Midbrain (tissue), 1 donor: ENCODE measurements around the gene PALLD.
"Not testable (repeated sequence)": the region's sequence is repeated elsewhere in the genome, so short reads cannot be mapped to it uniquely, and the experiment has no call there.

Experiments used
- DNase-seq: peaks from one replicate; lab custom pipeline; 2025; lab: John Stamatoyannopoulos, UW

Gene PALLD

DNA sequence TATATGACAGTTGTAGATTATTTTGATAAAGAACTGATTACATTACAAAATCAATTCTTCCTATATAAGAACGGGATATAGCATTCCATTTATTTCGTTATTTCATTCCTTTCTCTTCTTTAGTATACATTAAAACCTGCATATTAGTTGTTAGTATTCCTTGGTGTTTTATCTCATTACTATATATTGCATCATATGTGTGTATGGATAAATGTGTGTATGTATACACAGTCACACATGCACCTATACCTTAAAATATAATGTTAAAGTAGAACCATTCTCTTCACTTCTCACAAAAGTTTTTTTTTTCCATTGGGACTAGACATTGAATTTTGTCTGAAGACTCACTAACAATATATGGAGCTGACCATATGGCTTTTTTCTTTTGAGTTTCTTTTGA is 5.3 kb upstream of the PALLD start:
- DNase-seq = no peak

DNA sequence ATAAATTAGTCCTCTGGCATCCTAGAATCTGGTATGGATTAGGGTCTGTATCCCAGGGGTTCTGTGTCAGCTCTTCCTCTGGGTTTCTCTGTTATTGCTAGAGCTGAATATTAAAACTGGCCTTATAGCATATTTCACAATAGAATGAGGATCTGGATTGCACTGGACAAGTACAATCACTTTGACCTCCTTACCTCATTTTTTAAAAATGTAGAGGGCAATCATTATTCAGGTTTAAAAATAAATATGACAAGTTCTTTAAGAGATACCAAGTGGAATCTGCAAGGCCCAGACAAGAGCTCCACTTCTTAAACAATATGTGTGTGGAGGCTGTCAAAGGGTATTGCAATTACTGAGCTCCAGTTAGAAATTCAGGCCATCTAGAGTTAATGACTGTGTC is 1.4 kb downstream of the PALLD start:
- no peak for DNase-seq

DNA sequence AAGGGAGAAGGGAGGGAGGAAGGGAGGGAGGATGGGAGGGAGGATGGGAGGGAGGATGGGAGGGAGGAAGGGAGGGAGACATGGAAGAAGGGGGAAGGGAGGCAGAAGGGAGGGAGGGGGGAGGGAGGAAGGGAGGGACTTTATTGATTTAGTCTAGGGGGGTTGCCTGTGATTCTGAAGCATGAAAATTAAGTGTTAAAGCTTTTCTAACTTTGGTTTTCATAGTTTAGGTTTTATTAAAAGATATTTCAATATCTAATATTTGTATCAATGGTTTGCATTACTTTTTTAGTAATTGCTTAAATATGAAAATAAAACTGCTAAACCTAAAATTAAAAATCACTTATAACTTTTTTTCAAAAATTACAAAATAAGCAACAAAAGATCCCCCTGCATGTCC is 2.4 kb downstream of the PALLD start:
- no peak for DNase-seq

DNA sequence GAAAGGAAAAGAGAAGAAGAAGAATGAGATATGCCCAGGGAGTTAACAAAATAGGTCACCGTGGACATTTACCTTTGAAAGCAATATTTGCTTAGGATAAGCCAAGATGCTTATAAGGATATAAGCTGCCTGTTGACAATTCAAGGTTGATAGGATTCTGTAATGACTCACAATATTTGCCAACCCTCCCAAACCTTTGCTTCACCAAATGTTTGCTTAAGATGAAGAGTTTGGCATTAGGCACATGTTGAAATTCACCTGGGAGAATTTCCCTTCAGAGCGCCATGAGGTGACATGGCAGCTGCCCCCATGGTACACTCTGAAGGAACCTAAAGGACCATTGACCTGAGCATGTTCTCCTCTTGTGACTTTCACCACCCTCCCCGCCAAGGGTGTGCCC is 4.6 kb downstream of the PALLD start:
- DNase-seq = no peak

DNA sequence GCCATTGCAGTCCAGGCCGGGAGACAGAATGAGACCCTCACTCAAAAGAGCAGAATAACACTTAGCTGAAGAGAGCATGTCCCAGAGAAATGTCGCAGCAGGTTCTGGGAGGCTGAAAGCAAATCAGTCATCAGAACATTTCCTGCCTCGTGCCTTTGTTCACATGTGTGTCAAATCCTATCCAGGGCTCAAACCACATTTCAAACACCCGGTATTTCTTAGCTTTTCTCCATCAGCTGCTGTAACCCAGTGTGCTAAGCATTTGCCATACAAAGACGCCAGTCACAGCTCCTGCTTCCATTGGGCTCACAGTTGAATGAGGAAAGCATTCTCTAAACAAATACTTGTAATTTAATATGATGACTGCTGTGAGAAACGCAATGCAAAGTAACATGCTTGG is 6.0 kb downstream of the PALLD start:
- no peak for DNase-seq

DNA sequence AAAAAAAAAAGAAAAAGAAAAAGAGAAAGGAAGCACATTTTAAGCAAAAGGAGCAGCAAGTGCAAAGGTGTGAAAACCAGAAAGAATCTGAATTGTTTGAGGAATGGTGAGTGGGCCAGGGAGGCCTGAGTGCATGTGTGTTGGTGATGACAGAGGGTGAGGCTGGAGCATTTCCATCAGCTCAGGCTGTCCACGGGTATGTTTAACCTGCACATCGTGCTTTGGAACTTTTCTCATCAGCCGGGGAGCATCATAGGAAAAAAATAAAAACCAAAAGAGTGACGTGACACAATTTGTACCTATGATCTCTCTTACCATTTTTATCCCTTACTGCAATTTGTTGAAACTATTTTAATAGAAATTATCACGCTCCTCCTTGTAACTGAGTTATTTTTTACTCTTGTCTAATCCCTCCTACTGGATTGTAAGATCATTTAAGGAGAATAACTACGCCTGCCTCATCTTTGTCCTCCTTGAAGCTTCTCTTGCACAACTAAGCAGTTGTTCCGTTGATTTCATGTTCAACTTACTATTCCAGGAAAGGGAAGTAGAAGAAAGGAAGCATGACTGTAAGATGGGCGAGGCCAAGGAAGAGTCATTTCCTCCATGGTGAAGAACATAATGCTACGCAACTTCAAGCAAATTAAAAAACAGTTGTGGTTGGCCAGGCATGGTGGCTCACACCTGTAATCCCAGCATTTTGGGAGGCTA is 7.0 kb downstream of the PALLD start:
- DNase-seq = peak; percentile 8

DNA sequence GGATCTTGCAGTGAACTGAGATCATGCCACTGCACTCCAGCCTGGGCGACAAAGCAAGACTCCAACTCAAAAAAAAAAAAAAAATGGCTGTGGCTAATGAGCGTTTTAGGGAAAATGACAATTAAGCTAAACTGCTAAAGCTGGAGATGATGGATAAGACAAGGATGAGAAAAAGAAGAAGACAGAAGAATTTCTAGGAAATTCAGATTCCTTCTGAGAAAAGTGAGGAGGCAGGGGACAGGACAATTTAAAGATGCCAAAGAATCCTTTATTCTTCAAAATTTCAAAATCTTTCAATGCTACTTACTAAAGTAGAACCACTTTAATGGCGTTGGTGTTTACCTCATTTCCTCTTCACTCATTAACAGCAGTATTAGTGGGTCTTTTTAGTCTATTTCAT is 7.7 kb downstream of the PALLD start:
- no peak for DNase-seq

DNA sequence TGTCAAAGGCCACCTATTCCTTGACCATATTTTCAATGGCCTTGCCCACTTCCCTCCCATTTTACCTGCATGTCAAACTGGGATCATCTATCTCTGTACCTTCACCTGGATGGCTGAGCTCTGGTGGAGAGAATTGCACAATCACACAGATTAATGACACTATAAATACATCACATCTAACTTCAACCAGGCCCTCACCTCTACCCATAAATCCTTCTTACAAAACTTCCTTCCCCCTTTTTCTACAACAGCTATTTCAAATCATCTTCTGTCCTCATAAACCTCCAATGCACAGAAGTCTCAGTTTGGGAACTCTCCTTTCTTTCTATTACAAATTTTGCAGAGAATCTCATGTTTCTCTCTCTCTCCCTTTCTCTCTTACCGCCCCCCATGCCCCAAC is 9.2 kb downstream of the PALLD start:
- DNase-seq = no peak

DNA sequence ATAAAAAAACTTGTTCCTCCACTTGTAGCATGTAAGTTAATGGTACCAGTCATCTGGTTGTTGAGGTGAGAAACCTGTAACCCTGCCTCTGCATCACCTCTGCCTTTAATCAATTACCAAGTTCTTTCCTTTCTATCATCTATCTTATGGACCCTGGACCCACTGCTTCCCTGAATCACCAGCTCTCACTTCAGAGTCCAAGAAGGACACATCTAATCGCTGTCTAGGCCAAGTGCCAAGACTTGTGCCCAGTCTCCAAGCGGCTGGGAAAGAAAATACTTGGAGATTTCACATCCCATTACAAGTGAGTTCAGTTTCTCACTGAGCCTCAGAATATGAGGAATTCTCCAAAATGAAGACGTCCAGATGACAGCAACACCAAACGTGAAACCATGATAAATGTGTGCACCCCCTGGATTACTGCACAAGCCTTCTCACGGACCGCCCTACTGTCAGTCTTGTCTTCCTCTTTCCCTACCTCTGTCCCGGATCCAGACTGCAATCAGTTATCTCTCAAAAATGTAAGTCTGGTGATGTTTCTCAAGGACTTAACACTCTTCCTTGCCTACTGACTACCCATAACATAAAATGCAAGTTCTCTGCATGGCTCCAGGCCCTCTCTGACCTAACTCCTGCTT is 10.4 kb downstream of the PALLD start:
- DNase-seq = no peak

DNA sequence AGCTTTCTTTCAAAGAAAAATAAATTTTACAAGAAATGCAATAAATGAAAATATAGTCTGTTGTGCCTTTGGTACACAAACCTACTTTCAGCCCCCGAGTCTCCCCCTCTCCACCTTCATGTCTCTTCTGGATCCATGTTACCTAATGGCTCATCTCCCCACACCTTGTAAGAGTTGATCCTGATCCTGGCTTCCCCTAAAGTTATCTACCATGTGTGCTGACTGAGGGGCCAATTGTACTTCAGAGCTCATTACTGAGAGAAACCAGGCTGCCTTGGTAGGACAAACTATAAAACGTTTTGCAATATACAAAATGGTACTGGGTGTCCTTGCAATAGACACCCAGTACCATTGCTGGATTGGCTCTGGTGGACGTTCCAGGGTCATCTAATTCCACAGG is 11.8 kb downstream of the PALLD start:
- no peak for DNase-seq

DNA sequence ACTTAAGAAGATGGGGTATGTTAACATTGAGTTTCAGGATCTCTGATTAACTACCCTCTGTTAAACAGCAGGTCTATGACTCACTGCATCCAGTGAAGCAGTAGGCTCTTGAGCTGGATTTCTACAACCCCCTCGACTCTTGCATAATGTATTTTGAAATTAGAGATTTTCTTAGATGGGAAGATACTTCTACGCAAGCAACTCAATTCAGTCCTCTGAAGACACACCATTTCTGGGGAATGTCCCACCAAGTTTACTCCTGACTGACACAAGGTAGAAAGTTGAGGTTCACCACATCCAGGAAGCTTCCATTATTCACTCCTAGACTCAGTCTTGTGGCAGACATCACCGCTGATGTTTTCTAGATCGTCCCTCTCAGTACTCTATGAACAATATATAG is 12.9 kb downstream of the PALLD start:
- no peak for DNase-seq

DNA sequence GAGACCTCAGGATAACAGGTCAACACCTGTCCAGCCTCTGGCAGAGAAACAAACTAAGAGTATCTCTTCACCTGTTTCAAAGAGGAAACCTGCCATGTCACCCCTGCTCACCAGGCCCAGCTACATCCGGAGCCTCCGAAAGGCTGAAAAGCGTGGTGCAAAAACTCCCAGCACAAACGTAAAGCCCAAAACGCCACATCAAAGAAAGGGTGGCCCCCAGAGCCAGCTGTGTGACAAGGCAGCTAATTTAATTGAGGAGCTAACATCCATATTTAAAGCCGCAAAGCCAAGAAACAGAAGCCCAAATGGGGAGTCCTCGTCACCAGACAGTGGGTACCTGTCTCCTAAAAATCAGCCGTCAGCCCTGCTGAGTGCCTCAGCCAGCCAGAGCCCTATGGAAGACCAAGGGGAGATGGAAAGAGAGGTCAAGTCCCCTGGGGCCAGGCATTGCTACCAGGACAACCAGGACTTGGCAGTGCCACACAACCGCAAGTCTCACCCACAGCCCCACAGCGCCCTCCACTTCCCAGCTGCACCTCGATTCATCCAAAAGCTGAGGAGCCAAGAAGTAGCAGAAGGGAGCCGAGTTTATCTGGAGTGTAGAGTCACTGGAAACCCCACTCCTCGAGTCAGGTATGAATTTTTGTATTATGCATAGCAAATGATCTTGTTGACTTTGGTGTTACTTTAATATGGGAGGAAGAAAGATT is 15.1 kb downstream of the PALLD start:
- no peak for DNase-seq

DNA sequence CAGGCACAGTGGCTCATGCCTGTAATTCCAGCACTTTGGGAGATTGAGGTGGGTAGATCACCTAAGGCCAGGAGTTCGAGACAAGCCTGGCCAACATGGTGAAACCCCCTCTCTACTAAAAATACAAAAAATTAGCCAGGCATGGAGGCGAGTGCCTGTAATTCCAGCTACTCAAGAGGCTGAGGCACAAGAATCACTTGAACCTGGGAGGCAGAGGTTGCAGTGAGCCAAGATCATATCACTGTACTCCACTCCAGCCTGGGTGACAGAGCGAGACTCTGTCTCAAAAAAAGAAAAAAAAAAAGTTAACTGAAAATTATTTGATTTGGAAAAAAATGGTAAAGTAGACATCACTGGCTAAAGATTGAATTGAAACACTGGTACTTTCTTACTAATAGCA is 17.0 kb downstream of the PALLD start:
- DNase-seq = not testable (repeated sequence)

DNA sequence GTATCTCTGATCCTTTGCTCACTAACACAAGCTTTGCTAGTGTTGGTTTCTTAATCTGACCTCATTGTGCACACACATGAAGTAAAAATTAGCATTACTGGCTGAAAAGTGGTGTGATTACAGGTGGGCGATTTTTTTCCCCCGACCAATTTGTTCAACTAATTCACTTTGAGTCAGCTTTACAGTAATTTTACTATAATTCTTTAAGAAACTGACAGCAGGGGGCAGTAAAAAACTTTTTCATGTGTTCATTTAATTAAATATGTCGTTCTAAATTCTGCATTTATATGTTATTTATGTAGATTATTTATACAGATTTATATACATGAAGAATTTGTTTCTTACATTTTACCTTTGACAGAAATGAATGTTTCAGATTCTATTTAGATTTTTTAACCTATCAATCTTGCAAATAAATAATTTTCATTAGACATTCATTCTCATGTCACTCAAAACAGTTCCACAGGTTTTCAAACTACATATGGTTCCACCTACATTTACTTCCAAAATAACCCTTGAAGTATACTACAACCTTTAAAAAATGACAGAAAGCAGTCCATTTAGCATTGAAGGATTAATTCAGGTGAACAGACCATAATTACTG is 17.5 kb downstream of the PALLD start:
- peak; percentile 26 for DNase-seq

DNA sequence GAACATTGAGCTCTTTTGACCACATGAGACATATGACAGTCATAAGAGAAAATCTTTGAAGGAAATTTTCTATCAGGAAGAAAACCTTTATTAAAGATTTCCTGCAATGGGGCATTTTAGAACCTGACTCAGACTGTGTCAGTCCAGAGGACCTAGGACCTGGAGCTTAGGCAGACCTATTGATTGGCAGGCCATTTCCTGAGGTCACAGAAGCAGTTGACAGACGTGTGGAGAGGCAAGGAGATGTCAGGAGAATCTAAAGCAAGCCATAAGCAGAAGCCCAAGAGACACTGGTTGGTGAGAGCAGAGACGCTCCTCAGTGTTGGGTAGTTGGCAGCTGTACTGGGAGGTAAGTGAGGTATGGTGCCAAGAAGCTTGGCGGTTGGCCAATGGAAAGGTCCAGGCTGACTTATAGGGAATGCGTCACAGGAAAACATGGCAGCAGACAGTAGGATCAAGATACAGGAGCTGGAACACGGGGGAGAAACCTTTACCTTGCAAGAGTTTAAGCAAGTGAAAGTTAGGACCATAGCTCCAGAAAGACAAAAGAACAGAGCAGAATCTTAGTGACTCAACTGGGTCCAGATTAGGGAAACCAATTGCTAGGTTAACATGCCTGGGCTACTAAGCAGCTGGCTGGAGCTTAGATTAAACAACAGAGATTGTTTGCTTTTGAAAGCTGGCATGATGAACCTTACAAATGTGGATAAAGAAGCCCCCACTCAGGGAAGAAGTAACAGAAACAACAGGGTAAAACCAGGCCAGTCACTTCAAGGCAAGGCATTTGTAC is 18.6 kb downstream of the PALLD start:
- DNase-seq = no peak

DNA sequence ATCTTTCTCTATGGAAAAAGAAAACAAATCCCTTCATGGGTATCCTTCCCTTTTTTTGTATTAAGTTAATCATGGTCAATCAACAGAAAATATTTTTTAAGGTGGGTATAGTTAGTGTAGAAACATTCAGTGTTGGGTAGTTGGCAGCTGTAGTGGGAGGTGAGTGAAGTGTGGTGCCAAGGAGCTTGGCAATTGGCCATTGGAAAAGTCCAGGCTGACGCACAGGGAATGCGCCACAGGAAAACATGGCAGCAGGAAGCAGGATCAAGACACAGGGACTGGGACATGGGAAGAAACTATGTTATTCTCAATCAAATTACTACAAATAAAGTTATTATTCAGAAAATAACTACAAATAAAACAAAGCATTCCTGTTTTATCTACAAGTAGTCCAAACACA is 20.0 kb downstream of the PALLD start:
- no peak for DNase-seq

DNA sequence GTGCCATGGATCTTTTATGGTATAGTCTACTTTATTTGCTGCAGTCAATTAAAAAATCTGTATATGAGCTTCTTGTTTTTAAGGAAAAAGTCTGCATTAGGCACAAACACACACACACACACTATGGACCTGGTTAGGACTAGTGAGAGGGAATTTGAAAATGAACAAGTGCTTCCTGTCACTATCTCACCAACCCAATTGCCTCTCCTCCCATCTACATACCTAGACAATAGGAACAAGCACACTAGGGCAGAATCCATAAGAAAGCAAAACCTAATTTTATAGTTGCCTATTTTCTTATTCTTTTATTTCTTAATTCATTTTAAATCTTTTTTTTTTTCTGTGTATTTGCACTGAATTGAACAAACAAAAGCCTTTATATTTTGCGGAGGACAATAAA is 22.7 kb downstream of the PALLD start:
- no peak for DNase-seq

DNA sequence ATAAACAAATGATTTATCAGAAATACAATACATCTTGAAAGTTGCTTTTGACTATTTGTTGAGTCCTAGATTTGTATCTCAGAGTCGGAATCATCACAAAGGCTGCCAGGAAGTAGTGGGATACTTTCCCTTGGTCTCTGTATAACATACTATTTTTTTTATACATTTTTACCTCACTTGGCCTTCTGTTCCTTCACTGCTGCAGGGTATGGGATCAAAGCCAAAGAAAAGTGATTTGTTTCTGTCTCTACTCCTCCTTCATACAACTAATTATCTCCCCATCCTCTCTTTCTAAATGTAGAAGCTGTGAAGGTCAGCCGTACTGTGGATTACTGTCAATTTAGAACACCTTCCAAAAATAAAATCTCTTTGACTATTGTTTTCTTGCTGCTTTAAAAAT is 24.9 kb downstream of the PALLD start:
- no peak for DNase-seq

DNA sequence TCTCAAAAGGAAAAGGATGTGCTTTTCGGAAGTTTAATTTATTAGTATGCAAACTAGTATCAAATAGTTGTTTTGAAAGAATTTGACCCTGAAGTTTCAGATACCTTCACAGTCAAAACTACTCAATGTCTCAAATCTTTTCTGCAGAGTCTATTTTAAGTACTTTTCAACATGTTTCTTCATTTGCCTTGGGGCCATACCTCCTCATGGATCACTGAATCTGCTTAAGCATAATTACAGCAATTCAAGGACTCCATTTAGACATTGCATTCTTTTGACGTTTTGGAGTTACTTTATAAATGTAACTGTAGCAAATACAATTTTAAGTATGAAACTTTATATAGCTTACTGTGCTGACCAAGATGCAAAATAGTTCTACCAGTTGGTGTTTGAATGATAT is 25.5 kb downstream of the PALLD start:
- DNase-seq = no peak

DNA sequence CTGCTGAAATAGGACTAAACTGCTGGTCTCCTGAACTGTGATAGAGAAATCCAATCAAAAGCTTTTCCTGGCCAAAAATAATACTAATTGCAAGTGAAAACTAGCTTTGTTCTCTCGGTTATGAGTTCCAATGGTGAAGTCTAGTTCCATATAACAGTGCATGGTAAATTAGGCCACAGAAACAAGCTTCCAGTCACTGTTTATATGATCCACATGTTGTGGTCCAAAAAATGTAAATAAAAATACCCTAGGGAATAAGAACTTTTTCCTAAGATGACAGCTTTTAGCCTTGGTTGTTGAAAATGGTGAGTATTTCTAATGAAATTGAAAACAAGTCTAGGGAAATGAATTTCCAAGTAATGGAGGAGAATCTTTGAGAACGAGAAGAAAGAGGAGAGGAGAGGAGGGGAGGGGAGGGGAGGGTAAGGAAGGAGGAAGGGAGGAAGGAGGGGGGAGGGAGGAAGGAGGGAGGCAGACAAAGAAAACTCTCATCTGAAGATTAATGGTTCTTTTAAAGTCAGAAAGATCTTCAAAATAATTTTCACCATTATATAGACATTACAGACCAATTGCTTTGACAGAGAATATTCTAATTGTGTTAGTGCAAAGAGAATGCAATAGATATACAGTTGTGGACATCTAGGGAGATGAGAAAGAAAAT is 26.1 kb downstream of the PALLD start:
- DNase-seq = no peak

DNA sequence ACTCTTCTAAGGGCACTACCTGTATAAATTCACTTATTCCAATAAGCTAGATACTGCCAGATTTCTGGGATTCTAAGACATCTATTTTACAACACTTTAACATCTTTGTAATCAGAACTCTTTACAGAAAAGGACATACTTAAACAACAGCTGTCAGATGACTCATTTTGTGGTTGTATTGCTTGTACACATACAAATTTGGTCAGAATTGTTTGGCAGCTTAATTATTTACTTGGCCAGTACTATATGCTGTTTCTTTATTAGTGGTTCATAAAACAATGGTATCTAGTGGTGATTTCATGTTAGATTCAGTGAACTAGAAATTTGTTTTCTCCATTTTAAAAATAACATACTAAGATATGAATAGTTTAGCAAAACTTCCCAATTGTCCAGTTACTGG is 27.2 kb downstream of the PALLD start:
- DNase-seq = no peak

DNA sequence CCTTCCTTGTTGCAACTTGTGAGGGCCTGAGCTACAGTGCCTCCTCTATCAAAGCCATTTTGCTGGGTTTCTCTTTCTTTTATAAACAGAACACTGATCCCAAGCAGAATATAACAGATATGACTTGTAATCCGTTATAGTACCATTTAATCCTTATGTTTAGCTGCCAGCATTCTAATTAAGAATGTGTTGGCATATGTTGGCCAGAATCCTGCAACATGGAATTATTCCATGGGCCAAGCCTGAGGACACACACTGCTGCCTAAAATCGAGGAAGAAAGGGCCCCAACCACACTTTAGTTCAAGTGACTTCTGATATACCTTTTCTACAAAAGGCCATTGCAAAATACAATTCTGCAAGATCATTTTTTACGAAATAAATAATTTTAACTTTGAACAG is 28.0 kb downstream of the PALLD start:
- no peak for DNase-seq
